ENCODE data around the gene STRN3.

DNA sequence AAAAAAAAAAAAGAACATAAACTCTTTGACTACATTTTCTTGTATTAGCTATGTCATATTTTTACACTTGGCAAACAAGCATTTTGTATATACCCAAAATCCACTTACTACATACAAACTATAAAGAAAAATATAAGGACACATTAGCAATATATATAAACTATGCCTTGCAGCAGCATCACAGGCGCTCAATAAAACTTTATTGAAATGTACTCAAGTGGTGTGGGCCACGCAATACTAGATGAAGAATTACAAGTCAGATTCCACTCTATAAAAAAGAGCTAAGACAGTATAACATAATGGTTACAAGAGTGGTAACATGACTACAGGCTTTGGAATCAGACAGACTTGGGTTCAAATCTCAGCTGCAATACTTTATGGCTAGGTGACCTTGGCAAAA, 3.8 kb downstream of the STRN3 start:
- TF ChIP-seq, protein P1, sequence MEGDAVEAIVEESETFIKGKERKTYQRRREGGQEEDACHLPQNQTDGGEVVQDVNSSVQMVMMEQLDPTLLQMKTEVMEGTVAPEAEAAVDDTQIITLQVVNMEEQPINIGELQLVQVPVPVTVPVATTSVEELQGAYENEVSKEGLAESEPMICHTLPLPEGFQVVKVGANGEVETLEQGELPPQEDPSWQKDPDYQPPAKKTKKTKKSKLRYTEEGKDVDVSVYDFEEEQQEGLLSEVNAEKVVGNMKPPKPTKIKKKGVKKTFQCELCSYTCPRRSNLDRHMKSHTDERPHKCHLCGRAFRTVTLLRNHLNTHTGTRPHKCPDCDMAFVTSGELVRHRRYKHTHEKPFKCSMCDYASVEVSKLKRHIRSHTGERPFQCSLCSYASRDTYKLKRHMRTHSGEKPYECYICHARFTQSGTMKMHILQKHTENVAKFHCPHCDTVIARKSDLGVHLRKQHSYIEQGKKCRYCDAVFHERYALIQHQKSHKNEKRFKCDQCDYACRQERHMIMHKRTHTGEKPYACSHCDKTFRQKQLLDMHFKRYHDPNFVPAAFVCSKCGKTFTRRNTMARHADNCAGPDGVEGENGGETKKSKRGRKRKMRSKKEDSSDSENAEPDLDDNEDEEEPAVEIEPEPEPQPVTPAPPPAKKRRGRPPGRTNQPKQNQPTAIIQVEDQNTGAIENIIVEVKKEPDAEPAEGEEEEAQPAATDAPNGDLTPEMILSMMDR (IDR thresholded peaks at IDR 0.05; ENCODE audit: low read depth, low read length, poor library complexity, severe bottlenecking): no peak
- no peak for TF ChIP-seq EZH2phosphoT487 (IDR thresholded peaks at IDR 0.05; ENCODE audit: borderline replicate concordance, low read length)
